ENCODE measurements around the gene CYTH1.

The CYTH1 gene

DNA sequence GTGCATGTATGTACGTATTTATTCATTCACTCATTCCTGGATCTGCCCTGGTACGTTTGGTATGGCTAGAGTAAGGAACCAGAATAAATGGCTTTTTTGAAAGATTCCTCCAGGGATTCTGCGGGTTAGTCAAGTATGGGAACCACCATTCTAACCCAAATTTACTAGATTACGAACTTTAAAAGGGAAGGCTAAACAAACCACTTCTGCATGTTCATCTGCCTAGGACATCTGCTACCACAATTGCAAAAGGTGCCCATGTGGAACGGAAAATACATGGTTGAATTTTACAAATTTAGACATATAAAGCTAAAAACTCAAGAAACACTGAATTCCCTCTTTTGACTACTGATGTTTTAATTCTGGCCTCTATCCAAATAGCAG, 22.1 kb downstream of the CYTH1 start:
- ChIA-PET POLR2A (no interaction called here), CTCF (interaction anchor here (0.6 kb wide), 1 partner anchor 242 kb away, joined by 4 read pairs; no protein-coding TSS in a partner anchor)
- Histone ChIP-seq H3K4me1 (ENCODE audit: control insufficient read depth, insufficient read depth, low read length) (peaks cover 18% of the 10 kb centered on the region), H3K4me3 (ENCODE audit: low read depth, low read length) (no peak overlapping the region), H3K36me3 (ENCODE audit: control insufficient read depth in 2 of 2, insufficient read depth in 1 of 2, low read length in 2 of 2) (no peaks in the 10 kb centered on the region), H3K27ac (ENCODE audit: extremely low read depth, low read depth, low read length) (no peak overlapping the region), H3K9me3 (ENCODE audit: control insufficient read depth, insufficient read depth, low read depth, low read length) (no peaks in the 10 kb centered on the region)
- no peak for TF ChIP-seq YY1 (tag by site-specific recombination; IDR thresholded peaks at IDR 0.05)
- no peak for TF ChIP-seq ZNF548 (tag by site-specific recombination; IDR thresholded peaks at IDR 0.05)
- TF ChIP-seq, protein P1, sequence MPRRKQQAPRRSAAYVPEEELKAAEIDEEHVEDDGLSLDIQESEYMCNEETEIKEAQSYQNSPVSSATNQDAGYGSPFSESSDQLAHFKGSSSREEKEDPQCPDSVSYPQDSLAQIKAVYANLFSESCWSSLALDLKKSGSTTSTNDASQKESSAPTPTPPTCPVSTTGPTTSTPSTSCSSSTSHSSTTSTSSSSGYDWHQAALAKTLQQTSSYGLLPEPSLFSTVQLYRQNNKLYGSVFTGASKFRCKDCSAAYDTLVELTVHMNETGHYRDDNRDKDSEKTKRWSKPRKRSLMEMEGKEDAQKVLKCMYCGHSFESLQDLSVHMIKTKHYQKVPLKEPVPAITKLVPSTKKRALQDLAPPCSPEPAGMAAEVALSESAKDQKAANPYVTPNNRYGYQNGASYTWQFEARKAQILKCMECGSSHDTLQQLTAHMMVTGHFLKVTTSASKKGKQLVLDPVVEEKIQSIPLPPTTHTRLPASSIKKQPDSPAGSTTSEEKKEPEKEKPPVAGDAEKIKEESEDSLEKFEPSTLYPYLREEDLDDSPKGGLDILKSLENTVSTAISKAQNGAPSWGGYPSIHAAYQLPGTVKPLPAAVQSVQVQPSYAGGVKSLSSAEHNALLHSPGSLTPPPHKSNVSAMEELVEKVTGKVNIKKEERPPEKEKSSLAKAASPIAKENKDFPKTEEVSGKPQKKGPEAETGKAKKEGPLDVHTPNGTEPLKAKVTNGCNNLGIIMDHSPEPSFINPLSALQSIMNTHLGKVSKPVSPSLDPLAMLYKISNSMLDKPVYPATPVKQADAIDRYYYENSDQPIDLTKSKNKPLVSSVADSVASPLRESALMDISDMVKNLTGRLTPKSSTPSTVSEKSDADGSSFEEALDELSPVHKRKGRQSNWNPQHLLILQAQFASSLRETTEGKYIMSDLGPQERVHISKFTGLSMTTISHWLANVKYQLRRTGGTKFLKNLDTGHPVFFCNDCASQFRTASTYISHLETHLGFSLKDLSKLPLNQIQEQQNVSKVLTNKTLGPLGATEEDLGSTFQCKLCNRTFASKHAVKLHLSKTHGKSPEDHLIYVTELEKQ (tag by site-specific recombination; IDR thresholded peaks at IDR 0.05; ENCODE audit: borderline replicate concordance), result no peak
- TF ChIP-seq ZNF768 (tag by site-specific recombination; IDR thresholded peaks at IDR 0.05), result no peak
- no peak for TF ChIP-seq ZNF530 (tag by site-specific recombination; IDR thresholded peaks at IDR 0.05; ENCODE audit: low read depth)
- TF ChIP-seq, protein P2, sequence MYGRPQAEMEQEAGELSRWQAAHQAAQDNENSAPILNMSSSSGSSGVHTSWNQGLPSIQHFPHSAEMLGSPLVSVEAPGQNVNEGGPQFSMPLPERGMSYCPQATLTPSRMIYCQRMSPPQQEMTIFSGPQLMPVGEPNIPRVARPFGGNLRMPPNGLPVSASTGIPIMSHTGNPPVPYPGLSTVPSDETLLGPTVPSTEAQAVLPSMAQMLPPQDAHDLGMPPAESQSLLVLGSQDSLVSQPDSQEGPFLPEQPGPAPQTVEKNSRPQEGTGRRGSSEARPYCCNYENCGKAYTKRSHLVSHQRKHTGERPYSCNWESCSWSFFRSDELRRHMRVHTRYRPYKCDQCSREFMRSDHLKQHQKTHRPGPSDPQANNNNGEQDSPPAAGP (tag by site-specific recombination; IDR thresholded peaks at IDR 0.05), result no peak
- TF ChIP-seq, protein P3, sequence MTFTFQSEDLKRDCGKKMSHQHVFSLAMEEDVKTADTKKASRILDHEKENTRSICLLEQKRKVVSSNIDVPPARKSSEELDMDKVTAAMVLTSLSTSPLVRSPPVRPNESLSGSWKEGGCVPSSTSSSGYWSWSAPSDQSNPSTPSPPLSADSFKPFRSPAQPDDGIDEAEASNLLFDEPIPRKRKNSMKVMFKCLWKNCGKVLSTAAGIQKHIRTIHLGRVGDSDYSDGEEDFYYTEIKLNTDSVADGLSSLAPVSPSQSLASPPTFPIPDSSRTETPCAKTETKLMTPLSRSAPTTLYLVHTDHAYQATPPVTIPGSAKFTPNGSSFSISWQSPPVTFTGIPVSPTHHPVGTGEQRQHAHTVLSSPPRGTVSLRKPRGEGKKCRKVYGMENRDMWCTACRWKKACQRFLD (tag by site-specific recombination; IDR thresholded peaks at IDR 0.05), result no peak
- TF ChIP-seq, protein P4, sequence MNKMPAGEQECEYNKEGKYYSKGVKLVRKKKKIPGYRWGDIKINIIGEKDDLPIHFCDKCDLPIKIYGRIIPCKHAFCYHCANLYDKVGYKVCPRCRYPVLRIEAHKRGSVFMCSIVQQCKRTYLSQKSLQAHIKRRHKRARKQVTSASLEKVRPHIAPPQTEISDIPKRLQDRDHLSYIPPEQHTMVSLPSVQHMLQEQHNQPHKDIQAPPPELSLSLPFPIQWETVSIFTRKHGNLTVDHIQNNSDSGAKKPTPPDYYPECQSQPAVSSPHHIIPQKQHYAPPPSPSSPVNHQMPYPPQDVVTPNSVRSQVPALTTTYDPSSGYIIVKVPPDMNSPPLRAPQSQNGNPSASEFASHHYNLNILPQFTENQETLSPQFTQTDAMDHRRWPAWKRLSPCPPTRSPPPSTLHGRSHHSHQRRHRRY (tag by site-specific recombination; IDR thresholded peaks at IDR 0.05), result no peak
- no peak for TF ChIP-seq ZBTB1 (tag by site-specific recombination; IDR thresholded peaks at IDR 0.05)
- TF ChIP-seq, protein P5, sequence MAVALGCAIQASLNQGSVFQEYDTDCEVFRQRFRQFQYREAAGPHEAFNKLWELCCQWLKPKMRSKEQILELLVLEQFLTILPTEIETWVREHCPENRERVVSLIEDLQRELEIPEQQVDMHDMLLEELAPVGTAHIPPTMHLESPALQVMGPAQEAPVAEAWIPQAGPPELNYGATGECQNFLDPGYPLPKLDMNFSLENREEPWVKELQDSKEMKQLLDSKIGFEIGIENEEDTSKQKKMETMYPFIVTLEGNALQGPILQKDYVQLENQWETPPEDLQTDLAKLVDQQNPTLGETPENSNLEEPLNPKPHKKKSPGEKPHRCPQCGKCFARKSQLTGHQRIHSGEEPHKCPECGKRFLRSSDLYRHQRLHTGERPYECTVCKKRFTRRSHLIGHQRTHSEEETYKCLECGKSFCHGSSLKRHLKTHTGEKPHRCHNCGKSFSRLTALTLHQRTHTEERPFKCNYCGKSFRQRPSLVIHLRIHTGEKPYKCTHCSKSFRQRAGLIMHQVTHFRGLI (tag by site-specific recombination; IDR thresholded peaks at IDR 0.05), result no peak
- TF ChIP-seq, protein P6, sequence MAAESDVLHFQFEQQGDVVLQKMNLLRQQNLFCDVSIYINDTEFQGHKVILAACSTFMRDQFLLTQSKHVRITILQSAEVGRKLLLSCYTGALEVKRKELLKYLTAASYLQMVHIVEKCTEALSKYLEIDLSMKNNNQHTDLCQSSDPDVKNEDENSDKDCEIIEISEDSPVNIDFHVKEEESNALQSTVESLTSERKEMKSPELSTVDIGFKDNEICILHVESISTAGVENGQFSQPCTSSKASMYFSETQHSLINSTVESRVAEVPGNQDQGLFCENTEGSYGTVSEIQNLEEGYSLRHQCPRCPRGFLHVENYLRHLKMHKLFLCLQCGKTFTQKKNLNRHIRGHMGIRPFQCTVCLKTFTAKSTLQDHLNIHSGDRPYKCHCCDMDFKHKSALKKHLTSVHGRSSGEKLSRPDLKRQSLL (tag by site-specific recombination; IDR thresholded peaks at IDR 0.05), result no peak
- no peak for TF ChIP-seq GFI1B (tag by site-specific recombination; IDR thresholded peaks at IDR 0.05)
- TF ChIP-seq ZNF571 (tag by site-specific recombination; IDR thresholded peaks at IDR 0.05), result no peak
- no peak for TF ChIP-seq ZNF660 (tag by site-specific recombination; IDR thresholded peaks at IDR 0.05)

DNA sequence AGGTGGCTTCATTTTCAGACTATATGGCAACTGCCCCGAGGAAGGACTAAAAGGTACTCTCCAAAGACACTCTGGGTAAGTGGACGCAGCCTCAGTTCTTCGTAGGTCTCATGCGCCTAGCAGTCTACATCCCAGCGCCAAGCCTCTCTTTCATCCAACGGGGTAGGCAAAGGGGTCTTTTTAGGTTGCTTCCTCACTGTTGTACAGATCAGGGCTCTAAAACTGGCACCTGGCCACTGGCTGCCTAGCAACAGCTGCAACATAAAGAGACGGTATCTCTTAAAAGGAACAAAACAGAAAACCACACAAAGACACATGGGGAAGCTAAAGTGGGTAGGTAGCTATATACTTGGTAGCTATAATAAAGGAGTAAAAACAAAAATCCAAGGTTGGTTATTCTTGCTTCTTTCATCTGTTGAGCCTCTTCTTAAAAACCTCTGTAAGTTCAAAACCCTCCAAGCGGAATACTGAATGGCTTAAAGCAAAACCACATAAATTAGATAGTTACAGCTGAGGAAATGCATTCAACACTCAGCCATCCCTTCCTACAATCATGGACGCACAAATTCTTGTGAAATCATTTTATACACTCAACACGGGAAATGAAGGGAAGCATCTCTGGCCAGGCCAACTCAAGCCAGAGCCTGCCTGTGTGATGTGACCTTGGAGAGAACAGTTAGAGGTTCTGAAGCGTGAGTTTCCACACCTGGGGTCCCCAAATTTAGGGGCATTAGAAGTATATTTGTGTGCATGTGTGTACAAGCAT, 22.7 kb downstream of the CYTH1 start:
- no peak overlapping the region for H3K27ac ChIP-seq (ENCODE audit: extremely low read depth, low read depth, low read length)
- POLR2A ChIA-PET, result interaction anchor here (0.6 to 0.7 kb wide), 2 partner anchors 10 to 1239 kb away, joined by 3 to 4 read pairs; no protein-coding TSS in a partner anchor
- peaks cover 18% of the 10 kb centered on the region for H3K4me1 ChIP-seq (ENCODE audit: control insufficient read depth, insufficient read depth, low read length)
- H3K9me3 ChIP-seq (ENCODE audit: control insufficient read depth, insufficient read depth, low read depth, low read length), result no peaks in the 10 kb centered on the region
- H3K36me3 ChIP-seq (ENCODE audit: control insufficient read depth in 2 of 2, insufficient read depth in 1 of 2, low read length in 2 of 2), result no peaks in the 10 kb centered on the region
- CTCF ChIA-PET, result no interaction called here
- H3K4me3 ChIP-seq (ENCODE audit: low read depth, low read length), result no peak overlapping the region
- TF ChIP-seq ZNF658 (tag by site-specific recombination; IDR thresholded peaks at IDR 0.05), result no peak
- TF ChIP-seq ZNF121 (tag by site-specific recombination; IDR thresholded peaks at IDR 0.05), result no peak
- TF ChIP-seq, protein P7, sequence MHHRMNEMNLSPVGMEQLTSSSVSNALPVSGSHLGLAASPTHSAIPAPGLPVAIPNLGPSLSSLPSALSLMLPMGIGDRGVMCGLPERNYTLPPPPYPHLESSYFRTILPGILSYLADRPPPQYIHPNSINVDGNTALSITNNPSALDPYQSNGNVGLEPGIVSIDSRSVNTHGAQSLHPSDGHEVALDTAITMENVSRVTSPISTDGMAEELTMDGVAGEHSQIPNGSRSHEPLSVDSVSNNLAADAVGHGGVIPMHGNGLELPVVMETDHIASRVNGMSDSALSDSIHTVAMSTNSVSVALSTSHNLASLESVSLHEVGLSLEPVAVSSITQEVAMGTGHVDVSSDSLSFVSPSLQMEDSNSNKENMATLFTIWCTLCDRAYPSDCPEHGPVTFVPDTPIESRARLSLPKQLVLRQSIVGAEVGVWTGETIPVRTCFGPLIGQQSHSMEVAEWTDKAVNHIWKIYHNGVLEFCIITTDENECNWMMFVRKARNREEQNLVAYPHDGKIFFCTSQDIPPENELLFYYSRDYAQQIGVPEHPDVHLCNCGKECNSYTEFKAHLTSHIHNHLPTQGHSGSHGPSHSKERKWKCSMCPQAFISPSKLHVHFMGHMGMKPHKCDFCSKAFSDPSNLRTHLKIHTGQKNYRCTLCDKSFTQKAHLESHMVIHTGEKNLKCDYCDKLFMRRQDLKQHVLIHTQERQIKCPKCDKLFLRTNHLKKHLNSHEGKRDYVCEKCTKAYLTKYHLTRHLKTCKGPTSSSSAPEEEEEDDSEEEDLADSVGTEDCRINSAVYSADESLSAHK (tag by site-specific recombination; IDR thresholded peaks at IDR 0.05), result no peak
- TF ChIP-seq, protein P8, sequence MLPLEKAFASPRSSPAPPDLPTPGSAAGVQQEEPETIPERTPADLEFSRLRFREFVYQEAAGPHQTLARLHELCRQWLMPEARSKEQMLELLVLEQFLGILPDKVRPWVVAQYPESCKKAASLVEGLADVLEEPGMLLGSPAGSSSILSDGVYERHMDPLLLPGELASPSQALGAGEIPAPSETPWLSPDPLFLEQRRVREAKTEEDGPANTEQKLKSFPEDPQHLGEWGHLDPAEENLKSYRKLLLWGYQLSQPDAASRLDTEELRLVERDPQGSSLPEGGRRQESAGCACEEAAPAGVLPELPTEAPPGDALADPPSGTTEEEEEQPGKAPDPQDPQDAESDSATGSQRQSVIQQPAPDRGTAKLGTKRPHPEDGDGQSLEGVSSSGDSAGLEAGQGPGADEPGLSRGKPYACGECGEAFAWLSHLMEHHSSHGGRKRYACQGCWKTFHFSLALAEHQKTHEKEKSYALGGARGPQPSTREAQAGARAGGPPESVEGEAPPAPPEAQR (tag by site-specific recombination; IDR thresholded peaks at IDR 0.05), result no peak
- TF ChIP-seq WT1 (tag by site-specific recombination; IDR thresholded peaks at IDR 0.05), result no peak
- TF ChIP-seq ZNF776 (tag by site-specific recombination; IDR thresholded peaks at IDR 0.05; ENCODE audit: borderline replicate concordance), result no peak

Measured in HEK293 (cell line).